ENCODE results near the gene CALHM6.
A peak's percentile ranks its signal among the peaks of the same experiment; 100 is the strongest.

CALHM6 gene

GRCh38 chr6:116451916-116452315 is 9.3 kb upstream of the CALHM6 start:
- Histone ChIP-seq H4K8ac (ENCODE audit: low read length) (no peak overlapping the region), H3K4me1 (ENCODE audit: control insufficient read depth, insufficient read depth, low read depth, low read length) (peaks cover 5% of the 10 kb centered on the region), H3K36me3 (ENCODE audit: control insufficient read depth in 1 of 2, insufficient read depth in 2 of 2, low read depth in 1 of 2, low read length in 2 of 2) (no peaks in the 10 kb centered on the region), H2BK12ac (ENCODE audit: low read length in 2 of 2) (no peak overlapping the region), H3K9me3 (ENCODE audit: control insufficient read depth, low read length) (no peaks in the 10 kb centered on the region), H3K18ac (ENCODE audit: low read depth in 1 of 2, low read length in 2 of 2) (no peak overlapping the region), H3K4me3 (ENCODE audit: insufficient read depth in 1 of 2, low read depth in 1 of 2, low read length in 2 of 2) (no peak overlapping the region), H2BK120ac (ENCODE audit: low read depth, low read length) (no peak overlapping the region), H3K23ac (ENCODE audit: low read length in 2 of 2) (no peak overlapping the region), H3K27ac (ENCODE audit: low read length, poor library complexity, severe bottlenecking) (no peak overlapping the region), H3K4me2 (ENCODE audit: low read length, poor library complexity, severe bottlenecking) (no peak overlapping the region), H3K27me3 (ENCODE audit: control insufficient read depth in 1 of 2, insufficient read depth in 1 of 2, low read length in 2 of 2) (no peaks in the 10 kb centered on the region), H2BK15ac (ENCODE audit: low read depth, poor library complexity, severe bottlenecking) (no peak overlapping the region), H3K14ac (ENCODE audit: low read length in 2 of 2) (no peak overlapping the region), H3K9ac (ENCODE audit: low read length) (no peak overlapping the region), H2AFZ (ENCODE audit: low read depth, low read length) (no peak overlapping the region), H2BK5ac (ENCODE audit: low read depth, low read length, poor library complexity, severe bottlenecking) (no peak overlapping the region), H3K79me1 (replicated peaks; ENCODE audit: low read length, poor library complexity, severe bottlenecking) (no peaks in the 10 kb centered on the region), H3K4ac (ENCODE audit: low read depth in 1 of 2, low read length in 2 of 2) (no peak overlapping the region), H2AK5ac (ENCODE audit: low read length, severe bottlenecking) (no peak overlapping the region), H4K91ac (ENCODE audit: low read length) (no peak overlapping the region)
- DNase-seq: no peak

DNA sequence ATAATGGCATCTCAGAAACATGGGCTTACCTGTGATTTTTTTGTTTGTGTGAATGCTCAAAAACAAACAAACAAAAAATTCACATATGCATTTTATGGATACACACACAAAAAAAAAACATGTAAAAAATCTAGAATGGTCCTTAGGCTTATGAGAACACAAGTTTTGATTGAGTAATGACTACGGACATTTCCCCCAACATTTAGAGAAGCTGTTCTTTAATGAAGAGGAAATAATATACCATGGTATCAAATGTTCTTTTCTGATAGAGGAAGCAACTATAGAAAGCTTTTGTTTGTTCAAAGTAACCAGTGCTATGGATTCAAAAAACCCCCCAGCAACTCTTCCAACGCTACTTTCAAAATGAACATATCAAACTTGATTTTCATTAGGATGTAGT is 8.6 kb upstream of the CALHM6 start:
- H2BK15ac ChIP-seq (ENCODE audit: low read depth, poor library complexity, severe bottlenecking): no peak overlapping the region
- H3K4ac ChIP-seq (ENCODE audit: low read depth in 1 of 2, low read length in 2 of 2): no peak overlapping the region
- no CpG with 5 or more reads among the region's 2 CpGs for WGBS
- peaks cover 5% of the 10 kb centered on the region for H3K4me1 ChIP-seq (ENCODE audit: control insufficient read depth, insufficient read depth, low read depth, low read length)
- no peak overlapping the region for H2BK12ac ChIP-seq (ENCODE audit: low read length in 2 of 2)
- H3K18ac ChIP-seq (ENCODE audit: low read depth in 1 of 2, low read length in 2 of 2): no peak overlapping the region
- no peak overlapping the region for H2BK5ac ChIP-seq (ENCODE audit: low read depth, low read length, poor library complexity, severe bottlenecking)
- H3K9me3 ChIP-seq (ENCODE audit: control insufficient read depth, low read length): no peaks in the 10 kb centered on the region
- H3K4me2 ChIP-seq (ENCODE audit: low read length, poor library complexity, severe bottlenecking): no peak overlapping the region
- no peak for DNase-seq
- no peaks in the 10 kb centered on the region for H3K36me3 ChIP-seq (ENCODE audit: control insufficient read depth in 1 of 2, insufficient read depth in 2 of 2, low read depth in 1 of 2, low read length in 2 of 2)
- no peak overlapping the region for H3K23ac ChIP-seq (ENCODE audit: low read length in 2 of 2)
- no peak overlapping the region for H2AFZ ChIP-seq (ENCODE audit: low read depth, low read length)
- H2BK120ac ChIP-seq (ENCODE audit: low read depth, low read length): no peak overlapping the region
- no peaks in the 10 kb centered on the region for H3K27me3 ChIP-seq (ENCODE audit: control insufficient read depth in 1 of 2, insufficient read depth in 1 of 2, low read length in 2 of 2)
- H4K91ac ChIP-seq (ENCODE audit: low read length): no peak overlapping the region
- no peaks in the 10 kb centered on the region for H3K79me1 ChIP-seq (replicated peaks; ENCODE audit: low read length, poor library complexity, severe bottlenecking)
- H3K4me3 ChIP-seq (ENCODE audit: insufficient read depth in 1 of 2, low read depth in 1 of 2, low read length in 2 of 2): no peak overlapping the region
- no peak overlapping the region for H4K8ac ChIP-seq (ENCODE audit: low read length)
- H3K9ac ChIP-seq (ENCODE audit: low read length): no peak overlapping the region
- H3K14ac ChIP-seq (ENCODE audit: low read length in 2 of 2): no peak overlapping the region
- no peak overlapping the region for H3K27ac ChIP-seq (ENCODE audit: low read length, poor library complexity, severe bottlenecking)
- H2AK5ac ChIP-seq (ENCODE audit: low read length, severe bottlenecking): no peak overlapping the region

GRCh38 chr6:116456106-116456505 is 5.1 kb upstream of the CALHM6 start:
- DNase-seq: no peak
- H3K27me3 ChIP-seq (ENCODE audit: control insufficient read depth in 1 of 2, insufficient read depth in 1 of 2, low read length in 2 of 2): no peaks in the 10 kb centered on the region
- no peaks in the 10 kb centered on the region for H3K79me1 ChIP-seq (replicated peaks; ENCODE audit: low read length, poor library complexity, severe bottlenecking)
- H3K18ac ChIP-seq (ENCODE audit: low read depth in 1 of 2, low read length in 2 of 2): no peak overlapping the region
- H3K4me1 ChIP-seq (ENCODE audit: control insufficient read depth, insufficient read depth, low read depth, low read length): no peaks in the 10 kb centered on the region
- H3K23ac ChIP-seq (ENCODE audit: low read length in 2 of 2): no peak overlapping the region
- no peak overlapping the region for H3K4me2 ChIP-seq (ENCODE audit: low read length, poor library complexity, severe bottlenecking)
- no peak overlapping the region for H2BK5ac ChIP-seq (ENCODE audit: low read depth, low read length, poor library complexity, severe bottlenecking)
- H2AK5ac ChIP-seq (ENCODE audit: low read length, severe bottlenecking): no peak overlapping the region
- no peak overlapping the region for H4K8ac ChIP-seq (ENCODE audit: low read length)
- H2BK120ac ChIP-seq (ENCODE audit: low read depth, low read length): no peak overlapping the region
- no peak overlapping the region for H3K27ac ChIP-seq (ENCODE audit: low read length, poor library complexity, severe bottlenecking)
- no peaks in the 10 kb centered on the region for H3K36me3 ChIP-seq (ENCODE audit: control insufficient read depth in 1 of 2, insufficient read depth in 2 of 2, low read depth in 1 of 2, low read length in 2 of 2)
- H3K4me3 ChIP-seq (ENCODE audit: insufficient read depth in 1 of 2, low read depth in 1 of 2, low read length in 2 of 2): no peak overlapping the region
- no peak overlapping the region for H4K91ac ChIP-seq (ENCODE audit: low read length)
- no peak overlapping the region for H3K9ac ChIP-seq (ENCODE audit: low read length)
- no peak overlapping the region for H2BK12ac ChIP-seq (ENCODE audit: low read length in 2 of 2)
- no peak overlapping the region for H3K4ac ChIP-seq (ENCODE audit: low read depth in 1 of 2, low read length in 2 of 2)
- H2AFZ ChIP-seq (ENCODE audit: low read depth, low read length): no peak overlapping the region
- H3K14ac ChIP-seq (ENCODE audit: low read length in 2 of 2): no peak overlapping the region
- no peak overlapping the region for H2BK15ac ChIP-seq (ENCODE audit: low read depth, poor library complexity, severe bottlenecking)
- WGBS: 64% methylated on average over 3 of the region's 3 CpGs
- no peaks in the 10 kb centered on the region for H3K9me3 ChIP-seq (ENCODE audit: control insufficient read depth, low read length)

- Histone ChIP-seq H3K4ac (ENCODE audit: low read depth in 1 of 2, low read length in 2 of 2) (no peak overlapping the region), H3K4me1 (ENCODE audit: control insufficient read depth, insufficient read depth, low read depth, low read length) (peaks cover 3% of the 10 kb centered on the region), H2AFZ (ENCODE audit: low read depth, low read length) (no peak overlapping the region), H4K8ac (ENCODE audit: low read length) (no peak overlapping the region), H3K4me3 (ENCODE audit: insufficient read depth in 1 of 2, low read depth in 1 of 2, low read length in 2 of 2) (no peak overlapping the region), H3K9me3 (ENCODE audit: control insufficient read depth, low read length) (no peaks in the 10 kb centered on the region), H3K4me2 (ENCODE audit: low read length, poor library complexity, severe bottlenecking) (no peak overlapping the region), H2BK12ac (ENCODE audit: low read length in 2 of 2) (no peak overlapping the region), H3K79me1 (replicated peaks; ENCODE audit: low read length, poor library complexity, severe bottlenecking) (no peaks in the 10 kb centered on the region), H3K23ac (ENCODE audit: low read length in 2 of 2) (no peak overlapping the region), H3K9ac (ENCODE audit: low read length) (no peak overlapping the region), H3K14ac (ENCODE audit: low read length in 2 of 2) (no peak overlapping the region), H3K18ac (ENCODE audit: low read depth in 1 of 2, low read length in 2 of 2) (peak overlapping the region in 1 of 2 experiments; percentile 34), H3K36me3 (ENCODE audit: control insufficient read depth in 1 of 2, insufficient read depth in 2 of 2, low read depth in 1 of 2, low read length in 2 of 2) (no peaks in the 10 kb centered on the region), H2BK120ac (ENCODE audit: low read depth, low read length) (no peak overlapping the region), H2BK5ac (ENCODE audit: low read depth, low read length, poor library complexity, severe bottlenecking) (no peak overlapping the region), H3K27ac (ENCODE audit: low read length, poor library complexity, severe bottlenecking) (no peak overlapping the region), H2BK15ac (ENCODE audit: low read depth, poor library complexity, severe bottlenecking) (no peak overlapping the region), H2AK5ac (ENCODE audit: low read length, severe bottlenecking) (no peak overlapping the region), H4K91ac (ENCODE audit: low read length) (no peak overlapping the region), H3K27me3 (ENCODE audit: control insufficient read depth in 1 of 2, insufficient read depth in 1 of 2, low read length in 2 of 2) (no peaks in the 10 kb centered on the region)
- DNase-seq: no peak
- WGBS: 87% methylated on average over 2 of the region's 2 CpGs
Observed at GRCh38 chr6:116456927-116457326, 4.2 kb upstream of the CALHM6 start.
